Fibroblast of gingiva (primary cell): ENCODE measurements around the gene PLEKHA3.
"Not testable (repeated sequence)": the region's sequence is repeated elsewhere in the genome, so short reads cannot be mapped to it uniquely, and the experiment has no call there.

Source experiments
- DNase-seq: peaks from one replicate; pipeline ENCODE4 v3.0.0-alpha.2; 2011; ENCODE audit warnings: low read depth

PLEKHA3 gene

GRCh38 chr2:178480227-178481181 is at the start of gene PLEKHA3:
PLEKHA3 (plus strand) TSS chr2:178480457; CDS start chr2:178480870, 413 bp downstream.
- DNase-seq = peak; percentile 98

GRCh38 chr2:178436662-178437061 is 43.6 kb upstream of the PLEKHA3 start:
- no peak for DNase-seq

GRCh38 chr2:178441426-178441825 is 38.8 kb upstream of the PLEKHA3 start:
- DNase-seq = no peak

- DNase-seq = no peak
Observed at GRCh38 chr2:178448968-178449661, 31.1 kb upstream of the PLEKHA3 start.

GRCh38 chr2:178449700-178450523 is 30.3 kb upstream of the PLEKHA3 start:
- peak; percentile 6 for DNase-seq

- DNase-seq = no peak
Observed at GRCh38 chr2:178450524-178450773, 29.8 kb upstream of the PLEKHA3 start.

GRCh38 chr2:178450774-178451525 is 29.3 kb upstream of the PLEKHA3 start, which contains the start of the genes PJVK and PRKRA:
PJVK (plus strand) TSS chr2:178451378; CDS start chr2:178453410, 2,032 bp downstream.
PRKRA (minus strand) TSS chr2:178451175; CDS start chr2:178451030, 145 bp downstream.
- peak; percentile 98 for DNase-seq

- DNase-seq = no peak
Observed at GRCh38 chr2:178452334-178452733, 27.9 kb upstream of the PLEKHA3 start.

GRCh38 chr2:178452870-178453269 is 27.4 kb upstream of the PLEKHA3 start:
- DNase-seq = no peak

GRCh38 chr2:178455947-178456346 is 24.3 kb upstream of the PLEKHA3 start:
- DNase-seq = no peak

- DNase-seq = no peak
Observed at GRCh38 chr2:178457390-178457886, 22.8 kb upstream of the PLEKHA3 start.

GRCh38 chr2:178469219-178469849 is 10.9 kb upstream of the PLEKHA3 start:
- no peak for DNase-seq

- not testable (repeated sequence) for DNase-seq
Observed at GRCh38 chr2:178471313-178471712, 8.9 kb upstream of the PLEKHA3 start.

GRCh38 chr2:178473373-178473772 is 6.9 kb upstream of the PLEKHA3 start:
- no peak for DNase-seq

GRCh38 chr2:178473931-178474330 is 6.3 kb upstream of the PLEKHA3 start:
- peak; percentile 30 for DNase-seq

- DNase-seq = no peak
Observed at GRCh38 chr2:178474560-178474959, 5.7 kb upstream of the PLEKHA3 start.

GRCh38 chr2:178476477-178476876 is 3.8 kb upstream of the PLEKHA3 start:
- DNase-seq = no peak

GRCh38 chr2:178477443-178478129 is 2.7 kb upstream of the PLEKHA3 start:
- no peak for DNase-seq

GRCh38 chr2:178478130-178478438 is 2.2 kb upstream of the PLEKHA3 start:
- DNase-seq = peak; percentile 13
